DND-41 (cell line): ENCODE data around the gene RPL10.

ENCODE experiments used
- EZH2 ChIP-seq: IDR thresholded peaks from 3 replicates; pipeline ENCODE4 v1.6.1; 2012; ENCODE audit warnings: borderline replicate concordance, low read depth, mild to moderate bottlenecking, moderate library complexity, low read length, inconsistent platforms; ENCODE audit not compliant: severe bottlenecking
- TF ChIP-seq, protein P1 (sequence below): IDR thresholded peaks from 2 replicates; pipeline ENCODE4 v1.5.1; 2012; ENCODE audit warnings: borderline replicate concordance, low read length, moderate library complexity, mild to moderate bottlenecking; ENCODE audit not compliant: poor library complexity, severe bottlenecking; ENCODE audit errors: extremely low read depth

- TF ChIP-seq, protein P1, sequence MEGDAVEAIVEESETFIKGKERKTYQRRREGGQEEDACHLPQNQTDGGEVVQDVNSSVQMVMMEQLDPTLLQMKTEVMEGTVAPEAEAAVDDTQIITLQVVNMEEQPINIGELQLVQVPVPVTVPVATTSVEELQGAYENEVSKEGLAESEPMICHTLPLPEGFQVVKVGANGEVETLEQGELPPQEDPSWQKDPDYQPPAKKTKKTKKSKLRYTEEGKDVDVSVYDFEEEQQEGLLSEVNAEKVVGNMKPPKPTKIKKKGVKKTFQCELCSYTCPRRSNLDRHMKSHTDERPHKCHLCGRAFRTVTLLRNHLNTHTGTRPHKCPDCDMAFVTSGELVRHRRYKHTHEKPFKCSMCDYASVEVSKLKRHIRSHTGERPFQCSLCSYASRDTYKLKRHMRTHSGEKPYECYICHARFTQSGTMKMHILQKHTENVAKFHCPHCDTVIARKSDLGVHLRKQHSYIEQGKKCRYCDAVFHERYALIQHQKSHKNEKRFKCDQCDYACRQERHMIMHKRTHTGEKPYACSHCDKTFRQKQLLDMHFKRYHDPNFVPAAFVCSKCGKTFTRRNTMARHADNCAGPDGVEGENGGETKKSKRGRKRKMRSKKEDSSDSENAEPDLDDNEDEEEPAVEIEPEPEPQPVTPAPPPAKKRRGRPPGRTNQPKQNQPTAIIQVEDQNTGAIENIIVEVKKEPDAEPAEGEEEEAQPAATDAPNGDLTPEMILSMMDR: no peak
- TF ChIP-seq EZH2: no peak
These were observed 25.6 kb upstream of the RPL10 start for GRCh38 chrX:154372612-154373022.
